K562 (cell line): ENCODE measurements around the gene EEFSEC. TPM values are rescaled to one million over a fixed set of nuclear protein-coding genes. Genes with fewer than 3 reads are reported as not detected.

Experiments used
- ATF4 ChIP-seq: fragments of 450-650 bp; formaldehyde crosslinking; IDR thresholded peaks from 2 replicates; pipeline ENCODE4 v1.4.0; 2022; ENCODE audit warnings: mild to moderate bottlenecking, moderate library complexity
- E2F5 ChIP-seq: sonication (generic); formaldehyde crosslinking; IDR thresholded peaks from 2 replicates; pipeline ENCODE4 v1.8.0; 2022; ENCODE audit warnings: mild to moderate bottlenecking, missing genetic modification reagents
- EWSR1 ChIP-seq: fragments of 450-650 bp; IDR thresholded peaks from 2 replicates; pipeline ENCODE4 v1.6.1; 2018; ENCODE audit warnings: borderline replicate concordance, mild to moderate bottlenecking, low read depth, moderate library complexity; ENCODE audit not compliant: partially characterized antibody
- FOXO4 ChIP-seq: fragments of 450-650 bp; formaldehyde crosslinking; IDR thresholded peaks from 2 replicates; pipeline ENCODE4 v1.4.0; 2020; ENCODE audit warnings: mild to moderate bottlenecking, moderate library complexity
- GABPB1 ChIP-seq: sonication (generic); formaldehyde crosslinking; IDR thresholded peaks from 2 replicates; pipeline ENCODE4 v1.8.0; 2022; ENCODE audit warnings: mild to moderate bottlenecking, missing genetic modification reagents
- ID3 ChIP-seq, 2 experiments: fragments of 250-450 bp in 1 of 2; fragments of 450-650 bp in 1 of 2; sonication (Bioruptor Pico) in 1 of 2; IDR thresholded peaks; 2 replicates each; pipeline versions ENCODE4 v1.6.1 to v1.8.0; 2016 to 2021; ENCODE audit warnings: mild to moderate bottlenecking in 2 of 2, moderate library complexity in 2 of 2, missing compliant biosample characterization in 1 of 2, missing genetic modification characterization in 1 of 2
- KDM2B ChIP-seq: fragments of 250-450 bp; sonication (Bioruptor Pico); IDR thresholded peaks from 2 replicates; pipeline ENCODE4 v1.8.0; 2021; ENCODE audit warnings: mild to moderate bottlenecking, moderate library complexity
- KLF13 ChIP-seq: fragments of 450-650 bp; IDR thresholded peaks from 2 replicates; pipeline ENCODE4 v1.6.1; 2016; ENCODE audit warnings: missing genetic modification characterization, low read depth, mild to moderate bottlenecking, missing compliant biosample characterization, moderate library complexity, borderline replicate concordance
- POLR2AphosphoS2 ChIP-seq: IDR thresholded peaks from 2 replicates; pipeline ENCODE4 v1.6.1; 2012; ENCODE audit warnings: low read length, improper control_type of control experiment
- POLR3A ChIP-seq: IDR thresholded peaks from 2 replicates; pipeline ENCODE4 v1.6.1; 2011; ENCODE audit warnings: borderline replicate concordance, mild to moderate bottlenecking, moderate library complexity; ENCODE audit not compliant: insufficient read length, insufficient read depth; ENCODE audit errors: extremely low read depth
- RB1 ChIP-seq: fragments of 450-650 bp; IDR thresholded peaks from 2 replicates; pipeline ENCODE4 v1.6.1; 2017; ENCODE audit warnings: low read depth, mild to moderate bottlenecking
- RNF219 ChIP-seq: fragments of 250-450 bp; sonication (Bioruptor Pico); IDR thresholded peaks from 2 replicates; pipeline ENCODE4 v1.5.0; 2022; ENCODE audit warnings: mild to moderate bottlenecking
- SAP30 ChIP-seq: fragments of 200-600 bp; sonication (generic); IDR thresholded peaks from 2 replicates; pipeline ENCODE4 v1.6.1; 2012; ENCODE audit warnings: borderline replicate concordance, low read depth, mild to moderate bottlenecking, moderate library complexity, low read length, control low read depth, inconsistent platforms; ENCODE audit not compliant: insufficient read depth, poor library complexity, severe bottlenecking
- TEAD1 ChIP-seq, 2 experiments: fragments of 450-650 bp in 1 of 2; sonication (generic) in 1 of 2; formaldehyde crosslinking; IDR thresholded peaks; 2 replicates each; pipeline versions ENCODE4 v1.4.0 to v1.8.0; 2020 to 2022; ENCODE audit warnings: mild to moderate bottlenecking in 2 of 2, missing genetic modification reagents in 1 of 2
- THRAP3 ChIP-seq: fragments of 450-650 bp; IDR thresholded peaks from 2 replicates; pipeline ENCODE4 v1.6.1; 2016; ENCODE audit warnings: mild to moderate bottlenecking, inconsistent platforms, borderline replicate concordance
- U2AF2 ChIP-seq: fragments of 200-400 bp; formaldehyde crosslinking; optimal IDR thresholded peaks from 2 replicates; pipeline ENCODE3; 2017; ENCODE audit warnings: low read depth, mild to moderate bottlenecking, low read length
- XRCC4 ChIP-seq: IDR thresholded peaks from one replicate; pipeline ENCODE4 v1.6.1; 2011; ENCODE audit not compliant: insufficient read depth, insufficient read length; ENCODE audit errors: extremely low read depth
- ZEB2 ChIP-seq: fragments of 450-650 bp; IDR thresholded peaks from 2 replicates; pipeline ENCODE4 v1.6.1; 2016
- ZNF263 ChIP-seq: sonication (generic); formaldehyde crosslinking; IDR thresholded peaks from 2 replicates; pipeline ENCODE4 v1.8.0; 2022; ENCODE audit warnings: mild to moderate bottlenecking, missing genetic modification reagents, borderline replicate concordance
- ZNF408 ChIP-seq: fragments of 250-450 bp; sonication (Bioruptor Pico); IDR thresholded peaks from 2 replicates; pipeline ENCODE4 v1.4.0; 2020; ENCODE audit warnings: low read depth, mild to moderate bottlenecking, moderate library complexity
- ZNF707 ChIP-seq: fragments of 250-450 bp; sonication (Bioruptor Pico); conservative IDR thresholded peaks from 2 replicates; pipeline ENCODE4 v1.8.0; 2022; ENCODE audit warnings: inconsistent platforms, mild to moderate bottlenecking, moderate library complexity
- polyA plus RNA-seq, 8 experiments: library from polyadenylated mRNA; depleted of rRNA in 4 of 8; stranded (reverse) in 5 of 8; unstranded in 3 of 8; fragments of >200 nt; fragmentation: Nextera tagmentation in 2 of 8; fragmentation: Illumina TruSeq in 1 of 8; extraction: Ambion mirVana in 2 of 8; extraction: Trizol in 1 of 8; gene quantifications; 2 replicates each; pipeline versions ENCODE4 v1.2.1 to v1.2.3, GENCODE V29; 2011 to 2014; ENCODE audit warnings: inconsistent platforms in 1 of 8, missing spikeins in 1 of 8
- total RNA-seq, 7 experiments: library from RNA; depleted of rRNA in 6 of 7; stranded (reverse); fragments of >200 nt in 6 of 7; fragmentation: Illumina TruSeq in 2 of 7; extraction: Trizol in 2 of 7; gene quantifications; 2 replicates each; pipeline versions ENCODE4 v1.2.1 to v1.2.3, GENCODE V29; 2011 to 2021; ENCODE audit warnings: low replicate concordance in 1 of 7

Gene EEFSEC
- total and polyA plus RNA-seq, 9 of the 15 experiments (the other 6 are each of a cell fraction or from before 2014, with no cell fraction given): 0.35 to 11.8 (median 7.7) TPM

GRCh38 chr3:128383316-128384235 is 230.3 kb downstream of the EEFSEC start (continued):
- TF ChIP-seq ID3 (CRISPR knock-in tag; IDR thresholded peaks at IDR 0.05) (no peak), ID3 (tag; IDR thresholded peaks at IDR 0.05) (no peak), EWSR1 (no peak), GABPB1 (CRISPR knock-in tag) (no peak), POLR3A (no peak), FOXO4 (CRISPR knock-in tag) (no peak), POLR2AphosphoS2 (no peak), ZEB2 (no peak), KDM2B (CRISPR knock-in tag) (no peak), RB1 (no peak), XRCC4 (no peak), ZNF408 (CRISPR knock-in tag) (no peak), TEAD1 (CRISPR knock-in tag; IDR thresholded peaks at IDR 0.05) (no peak), ZNF263 (no peak), KLF13 (no peak), ZNF707 (no peak), E2F5 (CRISPR knock-in tag) (no peak), SAP30 (no peak), ATF4 (CRISPR knock-in tag) (no peak), U2AF2 (no peak), THRAP3 (no peak), RNF219 (CRISPR knock-in tag) (no peak)
